MM.1S (cell line): ENCODE data around the gene PADI4.

ENCODE experiments used
- DNase-seq: peaks from one replicate; pipeline ENCODE4 v3.0.0-alpha.2; 2015
- H2AFZ ChIP-seq: fragments of 300-600 bp; sonication (generic); 2 replicates; pipeline ENCODE4 v1.6.0; 2016; ENCODE audit warnings: antibody characterized with exemption, low read length
- H3F3A ChIP-seq: fragments of 300-600 bp; sonication (generic); 2 replicates; pipeline ENCODE4 v1.6.1; 2016; ENCODE audit warnings: mild to moderate bottlenecking, antibody characterized with exemption, low read length, moderate library complexity, mixed read lengths; ENCODE audit not compliant: insufficient read depth
- H3K27ac ChIP-seq: fragments of 300-600 bp; sonication (generic); 2 replicates; pipeline ENCODE4 v1.5.1; 2016; ENCODE audit warnings: mild to moderate bottlenecking, low read length
- H3K27me3 ChIP-seq: fragments of 300-600 bp; sonication (generic); replicated peaks from 2 replicates; pipeline ENCODE4 v1.6.0; 2016; ENCODE audit warnings: low read length; ENCODE audit not compliant: insufficient read depth
- H3K36me3 ChIP-seq: fragments of 300-600 bp; sonication (generic); replicated peaks from 2 replicates; pipeline ENCODE4 v1.6.1; 2016; ENCODE audit warnings: mild to moderate bottlenecking, low read length, mixed read lengths; ENCODE audit not compliant: insufficient read depth
- H3K4me1 ChIP-seq: fragments of 300-600 bp; sonication (generic); 2 replicates; pipeline ENCODE4 v1.6.1; 2016; ENCODE audit warnings: low read length, mixed read lengths
- H3K4me2 ChIP-seq: fragments of 300-600 bp; sonication (generic); 2 replicates; pipeline ENCODE4 v1.6.0; 2016; ENCODE audit warnings: low read depth, low read length
- H3K4me3 ChIP-seq: fragments of 300-600 bp; sonication (generic); 2 replicates; pipeline ENCODE4 v1.5.1; 2016; ENCODE audit warnings: low read length, mixed read lengths
- H3K79me2 ChIP-seq: fragments of 300-600 bp; sonication (generic); 2 replicates; pipeline ENCODE4 v1.6.1; 2016; ENCODE audit warnings: mixed run types, low read length, mixed read lengths
- H3K9ac ChIP-seq: fragments of 300-600 bp; sonication (generic); 2 replicates; pipeline ENCODE4 v1.6.1; 2016; ENCODE audit warnings: low read length, mixed read lengths
- H3K9me2 ChIP-seq: fragments of 300-600 bp; sonication (generic); replicated peaks from 2 replicates; pipeline ENCODE4 v1.6.1; 2016; ENCODE audit warnings: mild to moderate bottlenecking, low read length, mixed read lengths; ENCODE audit not compliant: insufficient read depth
- H3K9me3 ChIP-seq: fragments of 300-600 bp; sonication (generic); replicated peaks from 2 replicates; pipeline ENCODE4 v1.6.1; 2016; ENCODE audit warnings: mild to moderate bottlenecking, low read length, mixed read lengths; ENCODE audit not compliant: insufficient read depth
- H4K20me1 ChIP-seq: fragments of 300-600 bp; sonication (generic); 2 replicates; pipeline ENCODE4 v1.6.1; 2016; ENCODE audit warnings: mild to moderate bottlenecking, low read length, moderate library complexity, mixed read lengths; ENCODE audit not compliant: insufficient read depth
- EZH2 ChIP-seq: fragments of 300-600 bp; sonication (generic); optimal IDR thresholded peaks from 2 replicates; pipeline ENCODE3; 2017; ENCODE audit warnings: low read depth, mild to moderate bottlenecking, antibody characterized with exemption, low read length, mixed read lengths
- EZH2phosphoT487 ChIP-seq: fragments of 300-600 bp; sonication (generic); IDR thresholded peaks from 2 replicates; pipeline ENCODE4 v1.6.1; 2018; ENCODE audit warnings: antibody characterized with exemption, low read length
- TF ChIP-seq, protein P1 (sequence below): fragments of 300-600 bp; sonication (generic); IDR thresholded peaks from 2 replicates; pipeline ENCODE4 v1.5.1; 2016; ENCODE audit warnings: antibody characterized with exemption, low read length, mixed read lengths

Gene PADI4

DNA sequence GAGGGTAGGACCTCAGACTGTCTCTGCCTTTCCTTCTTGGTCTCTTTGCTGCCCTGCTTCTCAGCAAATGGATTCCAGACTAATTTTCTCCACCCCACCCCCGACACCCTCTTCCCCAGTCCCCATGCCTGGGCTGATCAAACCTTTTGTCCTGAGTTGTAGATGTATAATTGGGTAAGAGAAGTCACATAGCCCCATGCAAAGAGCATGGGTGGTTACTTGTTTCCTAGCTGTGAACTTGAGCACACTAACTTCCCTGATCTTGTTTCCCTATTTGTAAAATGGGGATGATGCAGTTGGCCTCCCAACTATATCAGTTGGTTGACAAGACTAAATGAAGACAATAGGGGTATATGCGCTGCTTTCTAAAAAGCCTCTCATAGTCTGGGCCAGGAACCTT is 73.2 kb downstream of the PADI4 start:
- Histone ChIP-seq H3K4me1 (no peaks in the 10 kb centered on the region), H3K27me3 (peaks cover 91% of the 10 kb centered on the region), H3K27ac (no peak overlapping the region), H3K4me2 (no peak overlapping the region), H2AFZ (no peak overlapping the region), H3K36me3 (no peaks in the 10 kb centered on the region), H3K9me3 (no peaks in the 10 kb centered on the region), H3K9me2 (no peaks in the 10 kb centered on the region), H3K79me2 (no peaks in the 10 kb centered on the region), H3K4me3 (no peak overlapping the region), H3K9ac (no peak overlapping the region), H3F3A (no peaks in the 10 kb centered on the region), H4K20me1 (no peaks in the 10 kb centered on the region)
- no peak for DNase-seq
- TF ChIP-seq EZH2phosphoT487 (no peak), EZH2 (no peak)
- TF ChIP-seq, protein P1, sequence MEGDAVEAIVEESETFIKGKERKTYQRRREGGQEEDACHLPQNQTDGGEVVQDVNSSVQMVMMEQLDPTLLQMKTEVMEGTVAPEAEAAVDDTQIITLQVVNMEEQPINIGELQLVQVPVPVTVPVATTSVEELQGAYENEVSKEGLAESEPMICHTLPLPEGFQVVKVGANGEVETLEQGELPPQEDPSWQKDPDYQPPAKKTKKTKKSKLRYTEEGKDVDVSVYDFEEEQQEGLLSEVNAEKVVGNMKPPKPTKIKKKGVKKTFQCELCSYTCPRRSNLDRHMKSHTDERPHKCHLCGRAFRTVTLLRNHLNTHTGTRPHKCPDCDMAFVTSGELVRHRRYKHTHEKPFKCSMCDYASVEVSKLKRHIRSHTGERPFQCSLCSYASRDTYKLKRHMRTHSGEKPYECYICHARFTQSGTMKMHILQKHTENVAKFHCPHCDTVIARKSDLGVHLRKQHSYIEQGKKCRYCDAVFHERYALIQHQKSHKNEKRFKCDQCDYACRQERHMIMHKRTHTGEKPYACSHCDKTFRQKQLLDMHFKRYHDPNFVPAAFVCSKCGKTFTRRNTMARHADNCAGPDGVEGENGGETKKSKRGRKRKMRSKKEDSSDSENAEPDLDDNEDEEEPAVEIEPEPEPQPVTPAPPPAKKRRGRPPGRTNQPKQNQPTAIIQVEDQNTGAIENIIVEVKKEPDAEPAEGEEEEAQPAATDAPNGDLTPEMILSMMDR: no peak

DNA sequence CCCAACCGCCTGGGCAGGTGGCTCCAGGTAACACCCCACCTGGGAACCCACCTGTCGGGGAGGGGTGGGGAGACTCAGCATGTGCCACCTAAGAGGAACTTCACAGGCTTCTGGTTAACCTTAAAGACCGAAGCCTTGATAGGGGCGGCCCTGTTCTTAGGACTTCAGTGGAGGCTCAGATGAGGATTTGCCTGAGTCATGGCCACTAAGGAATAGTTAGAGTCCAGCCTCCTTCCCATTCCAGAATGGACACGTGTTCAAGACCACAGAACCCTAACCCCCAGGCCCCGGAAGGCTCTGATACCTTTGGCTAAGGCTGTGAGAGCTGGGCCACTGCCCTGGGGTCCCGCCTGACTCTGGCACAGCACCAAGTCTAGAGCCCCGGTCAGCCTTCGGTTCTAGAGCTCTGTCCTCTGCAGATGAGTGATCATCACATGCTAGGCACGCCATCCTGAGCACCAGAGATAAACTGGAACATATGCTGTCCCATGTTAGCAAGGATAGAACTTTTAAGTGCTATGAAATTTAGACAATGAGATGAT is 84.3 kb downstream of the PADI4 start:
- no peak overlapping the region for H3K9ac ChIP-seq
- H3K27me3 ChIP-seq: peaks cover 56% of the 10 kb centered on the region
- no peaks in the 10 kb centered on the region for H3K9me3 ChIP-seq
- no peaks in the 10 kb centered on the region for H3F3A ChIP-seq
- TF ChIP-seq, protein P1: no peak
- no peak for TF ChIP-seq EZH2phosphoT487
- TF ChIP-seq EZH2: no peak
- no peak overlapping the region for H2AFZ ChIP-seq
- peaks cover 12% of the 10 kb centered on the region for H3K4me1 ChIP-seq
- no peaks in the 10 kb centered on the region for H3K79me2 ChIP-seq
- H3K27ac ChIP-seq: no peak overlapping the region
- no peaks in the 10 kb centered on the region for H3K9me2 ChIP-seq
- H3K4me3 ChIP-seq: no peak overlapping the region
- H4K20me1 ChIP-seq: no peaks in the 10 kb centered on the region
- no peak for DNase-seq
- H3K4me2 ChIP-seq: no peak overlapping the region
- H3K36me3 ChIP-seq: no peaks in the 10 kb centered on the region

DNA sequence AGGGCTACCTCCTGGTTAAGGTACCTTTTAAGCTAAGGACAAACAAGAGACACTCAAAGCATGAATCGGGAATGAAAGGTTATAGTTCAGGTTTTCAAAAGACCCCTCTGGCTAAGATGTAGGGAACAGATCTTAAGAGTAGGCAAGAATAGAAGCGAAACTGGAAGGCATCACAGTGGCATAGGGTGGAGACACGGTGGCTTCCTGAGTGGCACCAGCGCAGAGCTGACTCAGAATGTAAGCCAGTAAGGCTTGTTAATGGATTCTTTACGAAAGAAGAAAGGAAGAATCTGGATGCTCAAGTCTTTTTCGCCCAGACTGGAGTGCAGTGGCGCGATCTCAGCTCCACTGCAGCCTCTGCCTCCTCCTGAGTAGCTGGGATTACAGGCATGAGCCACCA is 85.2 kb downstream of the PADI4 start:
- Histone ChIP-seq H3K9me3 (no peaks in the 10 kb centered on the region), H3K4me3 (peak overlapping the region; percentile 17), H3K79me2 (no peaks in the 10 kb centered on the region), H2AFZ (0 out of 2 replicates have a peak overlapping the region, but pooled peaks have one; percentile 10), H3K27me3 (peaks cover 55% of the 10 kb centered on the region), H3F3A (no peaks in the 10 kb centered on the region), H3K9me2 (no peaks in the 10 kb centered on the region), H3K36me3 (no peaks in the 10 kb centered on the region), H3K9ac (no peak overlapping the region; the same call in 1 of the 2 replicates), H3K4me1 (peaks cover 12% of the 10 kb centered on the region), H3K4me2 (peak overlapping the region; percentile 79), H4K20me1 (no peaks in the 10 kb centered on the region), H3K27ac (no peak overlapping the region)
- TF ChIP-seq, protein P1: no peak
- DNase-seq: no peak
